ENCODE results near the gene CAMK1D.

The CAMK1D gene

GRCh38 chr10:12822126-12822892 is 473.0 kb downstream of the CAMK1D start:
- DNase-seq (ENCODE audit: low read depth in 2 of 2), result no peak

- no peak for DNase-seq (ENCODE audit: low read depth in 2 of 2)
Observed at GRCh38 chr10:12822893-12823170, 473.5 kb downstream of the CAMK1D start.

GRCh38 chr10:12823328-12823727 is 474.0 kb downstream of the CAMK1D start:
- no peak for DNase-seq (ENCODE audit: low read depth in 2 of 2)

GRCh38 chr10:12825260-12825849 is 476.0 kb downstream of the CAMK1D start:
- DNase-seq (ENCODE audit: low read depth in 2 of 2), result peak in 1 of 2 experiments; percentile 49

- DNase-seq (ENCODE audit: low read depth in 2 of 2), result no peak
Observed at GRCh38 chr10:12826800-12827372, 477.5 kb downstream of the CAMK1D start.

- DNase-seq (ENCODE audit: low read depth in 2 of 2), result no peak
Observed at GRCh38 chr10:12828736-12829135, 479.4 kb downstream of the CAMK1D start.

GRCh38 chr10:12829831-12830390 is 480.6 kb downstream of the CAMK1D start:
- no peak for DNase-seq (ENCODE audit: low read depth in 2 of 2)

GRCh38 chr10:12832096-12832495 is 482.7 kb downstream of the CAMK1D start:
- no peak for DNase-seq (ENCODE audit: low read depth in 2 of 2)

GRCh38 chr10:12833451-12833850 is 484.1 kb downstream of the CAMK1D start:
- no peak for DNase-seq (ENCODE audit: low read depth in 2 of 2)

- DNase-seq (ENCODE audit: low read depth in 2 of 2), result no peak
Observed at GRCh38 chr10:12834116-12834665, 484.8 kb downstream of the CAMK1D start.

GRCh38 chr10:12834721-12835120 is 485.4 kb downstream of the CAMK1D start:
- DNase-seq (ENCODE audit: low read depth in 2 of 2), result no peak

GRCh38 chr10:12835709-12836108 is 486.4 kb downstream of the CAMK1D start:
- no peak for DNase-seq (ENCODE audit: low read depth in 2 of 2)

- no peak for DNase-seq (ENCODE audit: low read depth in 2 of 2)
Observed at GRCh38 chr10:12838366-12838765, 489.0 kb downstream of the CAMK1D start.

- DNase-seq (ENCODE audit: low read depth in 2 of 2), result no peak
Observed at GRCh38 chr10:12838995-12839927, 489.9 kb downstream of the CAMK1D start.

GRCh38 chr10:12839941-12840611 is 490.7 kb downstream of the CAMK1D start:
- no peak for DNase-seq (ENCODE audit: low read depth in 2 of 2)

GRCh38 chr10:12841426-12841825 is 492.1 kb downstream of the CAMK1D start:
- no peak for DNase-seq (ENCODE audit: low read depth in 2 of 2)

GRCh38 chr10:12841826-12842225 is 492.5 kb downstream of the CAMK1D start:
- DNase-seq (ENCODE audit: low read depth in 2 of 2), result no peak

- DNase-seq (ENCODE audit: low read depth in 2 of 2), result no peak
Observed at GRCh38 chr10:12842310-12842709, 493.0 kb downstream of the CAMK1D start.

GRCh38 chr10:12843296-12843945 is 494.1 kb downstream of the CAMK1D start:
- DNase-seq (ENCODE audit: low read depth in 2 of 2), result no peak

GRCh38 chr10:12844811-12845483 is 495.6 kb downstream of the CAMK1D start:
- peak; percentile 78 to 79 for DNase-seq (ENCODE audit: low read depth in 2 of 2)
